ENCODE measurements around the gene SEC24D. TPM values are rescaled to one million over a fixed set of nuclear protein-coding genes. Genes with fewer than 3 reads are reported as not detected.

Gene SEC24D
- total RNA-seq, 1 donor: 16.2 TPM

- DNase-seq (ENCODE audit: low read depth in 2 of 3, low spot score in 2 of 3): no peak
These were observed 60.9 kb downstream of the SEC24D start for GRCh38 chr4:118774989-118775388.

- no peak for DNase-seq (ENCODE audit: low read depth in 2 of 3, low spot score in 2 of 3)
These were observed 61.6 kb downstream of the SEC24D start for GRCh38 chr4:118774321-118774720.

DNA sequence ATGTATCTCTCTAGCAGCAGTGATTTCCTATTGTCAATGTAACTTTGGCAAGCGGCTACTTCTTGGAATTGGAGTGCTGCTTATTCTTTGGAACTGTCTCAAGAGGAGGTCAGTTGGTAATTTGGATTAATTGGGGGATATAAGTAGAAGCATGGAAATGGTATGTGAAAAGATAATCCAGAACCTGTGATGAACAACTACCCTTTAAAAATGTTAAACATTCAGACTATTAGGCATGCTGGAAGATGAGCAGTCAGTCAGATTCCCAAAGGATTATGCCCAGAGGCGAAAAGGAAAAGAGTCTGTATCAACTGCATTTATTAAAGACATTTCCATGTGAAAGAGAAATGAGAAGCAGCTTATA lies 62.5 kb downstream of the SEC24D start:
- DNase-seq (ENCODE audit: low read depth in 2 of 3, low spot score in 2 of 3): no peak

DNA sequence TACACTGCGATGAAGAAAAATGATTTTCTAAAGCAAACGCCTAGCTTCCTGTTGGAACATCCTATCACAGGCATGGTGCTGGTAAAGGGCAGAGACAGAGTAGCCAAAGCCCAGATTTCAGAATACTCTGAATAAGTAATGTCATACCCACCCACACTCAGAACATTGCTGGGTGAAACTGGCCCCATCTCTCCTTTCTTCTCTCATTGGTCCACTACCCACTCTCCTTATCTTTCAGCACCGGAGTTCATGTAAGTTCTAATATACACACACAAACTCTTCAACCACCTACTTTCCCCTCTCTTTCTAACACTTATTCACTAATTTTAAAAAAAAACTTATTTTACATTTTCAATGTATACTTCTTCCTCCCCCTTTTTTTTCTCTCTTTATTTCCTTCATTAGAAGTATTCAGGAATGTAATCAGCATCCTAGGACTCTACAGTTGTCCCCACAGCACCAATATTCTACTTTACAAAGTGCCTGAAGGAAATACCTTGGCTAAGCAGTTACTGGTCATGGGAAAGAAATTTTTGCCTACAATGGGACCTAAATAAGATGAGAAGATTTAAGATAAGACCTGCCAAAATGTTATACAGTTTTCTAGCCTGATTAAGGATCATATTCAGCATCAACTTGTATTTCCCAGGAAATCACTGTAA lies 63.0 kb downstream of the SEC24D start:
- DNase-seq (ENCODE audit: low read depth in 2 of 3, low spot score in 2 of 3): no peak

GRCh38 chr4:118772081-118772766 lies 63.7 kb downstream of the SEC24D start:
- DNase-seq (ENCODE audit: low read depth in 2 of 3, low spot score in 2 of 3): peak in 2 of 3 donors; percentile 32 to 74

- no peak for DNase-seq (ENCODE audit: low read depth in 2 of 3, low spot score in 2 of 3)
These were observed 65.2 kb downstream of the SEC24D start for GRCh38 chr4:118770741-118771187.

- DNase-seq (ENCODE audit: low read depth in 2 of 3, low spot score in 2 of 3): no peak
These were observed 66.8 kb downstream of the SEC24D start for GRCh38 chr4:118769161-118769560.

DNA sequence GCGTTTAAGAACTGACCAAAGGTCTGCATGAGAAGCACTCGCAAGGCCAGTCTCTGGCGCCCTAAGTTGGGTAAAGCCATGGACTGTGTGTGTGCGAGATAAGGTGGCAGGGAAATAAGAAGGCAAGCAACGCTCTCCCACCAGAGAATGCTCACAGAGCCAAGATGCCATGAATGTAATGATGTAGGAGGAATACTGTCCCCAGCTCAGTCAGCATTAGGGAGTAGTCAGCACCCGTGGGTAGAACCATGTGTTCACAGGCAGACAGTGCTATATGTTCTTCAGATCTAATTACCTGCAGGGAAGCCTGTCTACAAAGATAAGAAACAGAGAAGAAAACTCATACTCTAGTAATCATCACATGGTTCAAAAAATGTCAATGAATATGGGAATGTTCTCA lies 68.8 kb downstream of the SEC24D start:
- no peak for DNase-seq (ENCODE audit: low read depth in 2 of 3, low spot score in 2 of 3)

GRCh38 chr4:118765399-118765798 lies 70.5 kb downstream of the SEC24D start:
- no peak for DNase-seq (ENCODE audit: low read depth in 2 of 3, low spot score in 2 of 3)

DNA sequence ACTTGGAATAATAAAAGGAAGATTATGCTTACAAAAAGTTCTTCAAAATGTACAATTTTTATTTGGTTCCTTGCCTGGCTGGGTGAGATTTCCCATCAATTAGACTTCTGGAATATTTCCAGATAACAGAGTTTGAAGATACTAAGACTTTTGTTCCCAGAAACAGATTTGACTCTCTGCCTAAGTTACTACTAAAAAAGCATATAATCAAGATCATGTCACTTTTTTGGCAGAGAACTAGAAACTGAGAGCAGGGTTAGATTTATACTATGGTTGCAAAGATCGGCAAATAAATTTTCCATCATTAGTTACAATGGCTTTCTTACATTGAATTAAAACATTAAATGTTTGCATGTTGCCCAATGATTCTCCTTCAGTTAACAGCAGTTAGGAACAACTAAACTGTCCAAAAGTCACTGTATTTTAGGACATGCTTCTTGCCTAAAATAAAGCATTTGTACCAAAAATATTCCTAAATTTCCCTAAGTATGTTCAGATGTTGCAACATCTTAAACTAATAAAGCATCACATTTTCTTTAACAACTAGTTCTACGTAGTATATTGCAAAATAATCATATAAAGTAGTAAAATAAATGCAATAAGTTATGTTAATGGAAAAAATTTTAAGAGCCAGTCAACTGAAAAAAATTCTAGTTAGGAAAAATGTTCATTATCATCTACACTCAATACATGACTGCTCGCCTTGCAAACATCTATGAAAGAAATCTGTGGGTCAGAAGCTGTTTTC lies 73.0 kb downstream of the SEC24D start:
- no peak for DNase-seq (ENCODE audit: low read depth in 2 of 3, low spot score in 2 of 3)

- DNase-seq (ENCODE audit: low read depth in 2 of 3, low spot score in 2 of 3): no peak
These were observed 73.8 kb downstream of the SEC24D start for GRCh38 chr4:118762155-118762554.

DNA sequence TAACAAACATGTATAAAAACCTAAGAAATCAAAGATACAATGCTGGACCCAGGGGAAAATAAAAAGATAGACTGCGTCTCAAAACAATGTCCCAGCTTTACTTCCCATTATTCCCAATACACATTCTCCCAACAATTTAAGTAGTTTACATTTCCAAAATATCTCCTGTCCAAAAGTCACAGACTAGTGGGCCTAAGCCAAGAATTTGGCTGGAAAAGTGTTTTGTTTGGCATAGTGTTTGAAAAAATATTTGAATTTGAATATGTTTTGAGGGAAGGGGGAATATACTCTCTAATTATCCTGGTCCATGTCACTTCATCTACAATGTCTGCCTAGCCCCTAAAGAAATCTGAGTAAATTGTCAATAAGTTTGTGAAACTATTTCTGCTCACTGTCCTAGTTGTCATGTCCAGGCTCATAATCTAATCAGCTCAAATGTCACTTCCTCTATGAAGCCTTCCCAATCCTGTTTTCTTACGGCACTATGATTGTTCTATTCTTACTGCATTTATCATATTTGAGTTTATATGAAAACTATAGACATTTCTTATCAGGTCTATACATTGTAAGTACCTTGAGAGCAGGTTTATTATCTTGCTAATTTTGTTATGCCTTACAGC lies 74.4 kb downstream of the SEC24D start:
- DNase-seq (ENCODE audit: low read depth in 2 of 3, low spot score in 2 of 3): no peak

GRCh38 chr4:118760493-118760892 lies 75.4 kb downstream of the SEC24D start:
- DNase-seq (ENCODE audit: low read depth in 2 of 3, low spot score in 2 of 3): no peak

GRCh38 chr4:118760092-118760491 lies 75.8 kb downstream of the SEC24D start:
- no peak for DNase-seq (ENCODE audit: low read depth in 2 of 3, low spot score in 2 of 3)

GRCh38 chr4:118759481-118759880 lies 76.4 kb downstream of the SEC24D start:
- DNase-seq (ENCODE audit: low read depth in 2 of 3, low spot score in 2 of 3): no peak

DNA sequence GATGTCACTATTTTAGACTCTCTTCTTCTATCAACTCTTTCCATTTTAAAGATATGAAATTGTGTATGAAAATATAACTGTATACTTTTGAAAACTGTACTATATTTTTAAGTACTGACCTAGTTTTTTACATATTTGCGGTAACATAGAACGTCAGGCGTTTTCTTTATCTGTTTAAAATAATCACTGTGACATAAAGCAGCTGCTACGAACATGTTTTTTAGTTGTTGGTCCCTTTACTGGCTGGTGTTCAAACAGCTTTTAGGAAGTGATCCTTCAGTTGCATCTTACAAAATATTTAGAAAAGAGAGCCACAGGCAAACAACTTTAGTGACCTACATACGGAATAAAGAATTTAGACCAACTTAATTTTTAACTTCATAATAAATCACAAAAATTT lies 77.6 kb downstream of the SEC24D start:
- DNase-seq (ENCODE audit: low read depth in 2 of 3, low spot score in 2 of 3): no peak

DNA sequence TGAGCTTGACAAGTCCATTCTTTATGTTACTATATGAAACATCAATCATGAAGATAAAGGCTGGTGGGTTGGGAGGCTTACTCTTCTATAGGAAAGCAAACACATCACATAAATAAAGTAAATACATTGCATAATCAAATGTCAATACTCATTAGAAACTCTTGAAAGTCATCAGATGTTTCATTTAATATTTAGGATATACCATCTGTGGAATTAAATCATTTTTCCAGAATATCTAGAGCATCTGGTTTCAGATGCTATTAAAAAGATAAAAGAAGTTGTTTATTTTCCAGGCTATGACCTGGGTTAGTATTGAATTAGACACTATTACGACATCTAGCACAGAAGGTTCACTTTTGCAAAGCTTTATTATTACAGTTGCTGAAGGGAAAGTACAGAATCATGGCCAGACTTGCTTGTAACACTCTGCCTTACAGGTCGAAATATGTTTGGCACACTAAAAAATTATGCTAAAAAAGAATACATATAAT lies 78.1 kb downstream of the SEC24D start:
- DNase-seq (ENCODE audit: low read depth in 2 of 3, low spot score in 2 of 3): no peak

DNA sequence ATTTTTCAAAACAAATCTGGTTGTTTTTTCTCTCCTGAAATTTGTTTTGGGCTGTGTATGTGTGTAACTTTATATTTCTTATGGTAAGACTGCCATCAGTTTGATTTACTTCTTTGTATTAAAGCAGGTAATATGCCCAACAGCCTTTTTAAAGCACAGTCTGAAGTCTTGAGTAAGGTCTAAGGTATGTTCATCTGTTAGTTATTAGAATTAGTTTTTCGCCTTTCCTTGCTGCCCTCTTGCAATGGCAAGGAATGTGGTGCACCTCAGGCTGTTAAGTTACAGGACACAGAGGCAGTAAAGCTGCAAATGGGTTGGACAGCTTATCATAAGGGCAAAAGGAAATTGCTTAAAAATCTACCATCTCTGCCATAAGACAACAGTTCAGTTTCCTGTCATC lies 79.0 kb downstream of the SEC24D start:
- no peak for DNase-seq (ENCODE audit: low read depth in 2 of 3, low spot score in 2 of 3)

- DNase-seq (ENCODE audit: low read depth in 2 of 3, low spot score in 2 of 3): no peak
These were observed 79.5 kb downstream of the SEC24D start for GRCh38 chr4:118756429-118756828.

DNA sequence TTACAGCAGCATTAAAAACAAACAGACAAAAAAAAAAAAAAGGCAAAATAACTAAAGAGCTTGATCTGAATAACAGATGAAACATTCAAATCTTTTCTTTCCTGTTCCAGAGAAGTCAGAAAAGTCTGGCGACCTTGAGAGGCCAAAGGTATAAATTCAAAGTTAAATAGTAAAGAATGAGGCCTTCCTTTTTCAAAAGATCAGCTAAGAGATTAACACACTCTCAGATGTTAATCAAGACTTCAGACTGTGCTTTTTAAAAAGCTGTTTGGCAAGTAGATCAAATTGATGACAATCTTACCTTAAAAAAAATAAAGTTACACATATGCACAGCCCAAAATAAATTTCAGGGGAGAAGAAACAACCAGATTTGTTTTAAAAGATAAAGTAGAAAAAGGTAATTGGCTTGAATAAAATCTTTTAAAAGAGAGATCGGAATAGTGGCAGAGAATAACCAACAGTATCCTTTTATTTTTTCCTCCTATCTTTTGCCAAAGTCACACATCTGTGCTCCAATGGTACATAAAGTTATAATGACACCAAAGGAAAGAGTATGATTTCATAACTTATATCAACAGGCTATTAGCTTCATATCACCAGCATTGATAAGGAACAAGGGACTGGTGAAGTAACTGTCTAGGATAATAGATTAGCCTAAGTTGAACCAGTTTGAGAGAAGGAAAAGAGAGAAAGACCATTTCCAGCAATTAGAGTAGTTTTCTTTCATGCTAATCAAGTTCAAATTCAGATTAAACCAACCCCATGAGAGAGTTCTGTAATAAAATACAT lies 80.3 kb downstream of the SEC24D start:
- DNase-seq (ENCODE audit: low read depth in 2 of 3, low spot score in 2 of 3): no peak
